SJCRH30 (cell line): ENCODE results near the gene NSD2. TPM values are rescaled to one million over a fixed set of nuclear protein-coding genes. Genes with fewer than 3 reads are reported as not detected.

Source experiments
- DNase-seq, 2 experiments: peaks; one replicate each; pipeline ENCODE4 v3.0.0-alpha.2; 2015 to 2020
- H3K27ac ChIP-seq: fragments of 250-450 bp; sonication (Bioruptor Pico); 2 replicates; pipeline ENCODE4 v1.5.1; 2020; ENCODE audit warnings: mild to moderate bottlenecking, moderate library complexity
- H3K27me3 ChIP-seq: fragments of 250-450 bp; sonication (Bioruptor Pico); 2 replicates; pipeline ENCODE4 v1.5.1; 2020; ENCODE audit warnings: mild to moderate bottlenecking, moderate library complexity
- H3K36me3 ChIP-seq: fragments of 250-450 bp; sonication (Bioruptor Pico); 2 replicates; pipeline ENCODE4 v1.5.1; 2020; ENCODE audit warnings: mild to moderate bottlenecking, moderate library complexity
- H3K4me1 ChIP-seq: fragments of 250-450 bp; sonication (Bioruptor Pico); 2 replicates; pipeline ENCODE4 v1.5.1; 2020; ENCODE audit warnings: mild to moderate bottlenecking, moderate library complexity
- H3K4me3 ChIP-seq: fragments of 250-450 bp; sonication (Bioruptor Pico); 2 replicates; pipeline ENCODE4 v1.5.1; 2020; ENCODE audit warnings: mild to moderate bottlenecking, moderate library complexity
- H3K9me3 ChIP-seq: fragments of 250-450 bp; sonication (Bioruptor Pico); replicated peaks from 2 replicates; pipeline ENCODE4 v1.5.1; 2020; ENCODE audit warnings: mild to moderate bottlenecking, moderate library complexity
- total RNA-seq: library from RNA; depleted of rRNA; stranded (reverse); fragments of >200 nt; shearing (Covaris generic); gene quantifications from 2 replicates; pipeline ENCODE4 v1.2.3, GENCODE V29; 2014

NSD2 gene
- total RNA-seq, 1 experiment from 2014 or later, result 138 TPM

GRCh38 chr4:1948232-1948631 is 77.0 kb downstream of the NSD2 start:
- no peaks in the 10 kb centered on the region for H3K4me1 ChIP-seq
- no peak for DNase-seq
- H3K27ac ChIP-seq, result no peak overlapping the region
- H3K9me3 ChIP-seq, result no peaks in the 10 kb centered on the region
- H3K27me3 ChIP-seq, result no peaks in the 10 kb centered on the region
- peaks cover 47% of the 10 kb centered on the region for H3K36me3 ChIP-seq
- no peak overlapping the region for H3K4me3 ChIP-seq

GRCh38 chr4:1948892-1949436 is 77.8 kb downstream of the NSD2 start:
- no peak overlapping the region for H3K4me3 ChIP-seq
- no peaks in the 10 kb centered on the region for H3K9me3 ChIP-seq
- no peaks in the 10 kb centered on the region for H3K4me1 ChIP-seq
- H3K27me3 ChIP-seq, result no peaks in the 10 kb centered on the region
- no peak for DNase-seq
- peaks cover 49% of the 10 kb centered on the region for H3K36me3 ChIP-seq
- H3K27ac ChIP-seq, result no peak overlapping the region

- peaks cover 54% of the 10 kb centered on the region for H3K36me3 ChIP-seq
Observed at GRCh38 chr4:1950369-1950768, 79.2 kb downstream of the NSD2 start.

GRCh38 chr4:1952058-1952700 is 81.0 kb downstream of the NSD2 start:
- DNase-seq, result no peak
- H3K4me3 ChIP-seq, result no peak overlapping the region
- H3K9me3 ChIP-seq, result no peaks in the 10 kb centered on the region
- H3K27ac ChIP-seq, result no peak overlapping the region
- H3K27me3 ChIP-seq, result no peaks in the 10 kb centered on the region
- no peaks in the 10 kb centered on the region for H3K4me1 ChIP-seq
- H3K36me3 ChIP-seq, result peaks cover 59% of the 10 kb centered on the region

More at GRCh38 chr4:1950369-1950768, 79.2 kb downstream of the NSD2 start:
- Histone ChIP-seq H3K27me3 (no peaks in the 10 kb centered on the region), H3K4me1 (no peaks in the 10 kb centered on the region), H3K9me3 (no peaks in the 10 kb centered on the region), H3K27ac (no peak overlapping the region), H3K4me3 (no peak overlapping the region)
- no peak for DNase-seq

- DNase-seq, result no peak
- H3K4me1 ChIP-seq, result no peaks in the 10 kb centered on the region
- no peak overlapping the region for H3K4me3 ChIP-seq
- H3K27ac ChIP-seq, result no peak overlapping the region
- no peaks in the 10 kb centered on the region for H3K27me3 ChIP-seq
- H3K36me3 ChIP-seq, result peaks cover 63% of the 10 kb centered on the region
- H3K9me3 ChIP-seq, result no peaks in the 10 kb centered on the region
Observed at GRCh38 chr4:1952719-1953118, 81.5 kb downstream of the NSD2 start.

- H3K27ac ChIP-seq, result no peak overlapping the region
- peaks cover 66% of the 10 kb centered on the region for H3K36me3 ChIP-seq
- H3K27me3 ChIP-seq, result no peaks in the 10 kb centered on the region
- no peak for DNase-seq
- H3K9me3 ChIP-seq, result no peaks in the 10 kb centered on the region
- no peak overlapping the region for H3K4me3 ChIP-seq
- H3K4me1 ChIP-seq, result no peaks in the 10 kb centered on the region
Observed at GRCh38 chr4:1953335-1953734, 82.1 kb downstream of the NSD2 start.

GRCh38 chr4:1956631-1957030 is 85.4 kb downstream of the NSD2 start:
- DNase-seq, result no peak
- Histone ChIP-seq H3K36me3 (peaks cover 83% of the 10 kb centered on the region), H3K27ac (no peak overlapping the region), H3K4me1 (no peaks in the 10 kb centered on the region), H3K9me3 (no peaks in the 10 kb centered on the region), H3K4me3 (no peak overlapping the region), H3K27me3 (no peaks in the 10 kb centered on the region)

GRCh38 chr4:1958276-1959103 is 87.3 kb downstream of the NSD2 start:
- Histone ChIP-seq H3K36me3 (peaks cover 86% of the 10 kb centered on the region), H3K9me3 (no peaks in the 10 kb centered on the region), H3K4me1 (no peaks in the 10 kb centered on the region), H3K27ac (no peak overlapping the region), H3K27me3 (no peaks in the 10 kb centered on the region), H3K4me3 (no peak overlapping the region)
- DNase-seq, result no peak

GRCh38 chr4:1959104-1959384 is 87.9 kb downstream of the NSD2 start:
- H3K9me3 ChIP-seq, result no peaks in the 10 kb centered on the region
- H3K36me3 ChIP-seq, result peaks cover 88% of the 10 kb centered on the region
- H3K4me3 ChIP-seq, result no peak overlapping the region
- DNase-seq, result no peak
- no peaks in the 10 kb centered on the region for H3K4me1 ChIP-seq
- no peak overlapping the region for H3K27ac ChIP-seq
- H3K27me3 ChIP-seq, result no peaks in the 10 kb centered on the region

- Histone ChIP-seq H3K4me1 (no peaks in the 10 kb centered on the region), H3K4me3 (no peak overlapping the region)
- no peak for DNase-seq
Observed at GRCh38 chr4:1960170-1960825, 89.1 kb downstream of the NSD2 start.

GRCh38 chr4:1961038-1961437 is 89.8 kb downstream of the NSD2 start:
- H3K4me3 ChIP-seq, result no peak overlapping the region
- no peaks in the 10 kb centered on the region for H3K4me1 ChIP-seq
- DNase-seq, result no peak
- H3K27me3 ChIP-seq, result no peaks in the 10 kb centered on the region
- H3K36me3 ChIP-seq, result peaks cover 87% of the 10 kb centered on the region
- no peak overlapping the region for H3K27ac ChIP-seq
- no peaks in the 10 kb centered on the region for H3K9me3 ChIP-seq

More at GRCh38 chr4:1960170-1960825, 89.1 kb downstream of the NSD2 start:
- peaks cover 89% of the 10 kb centered on the region for H3K36me3 ChIP-seq
- H3K27ac ChIP-seq, result no peak overlapping the region
- no peaks in the 10 kb centered on the region for H3K9me3 ChIP-seq
- H3K27me3 ChIP-seq, result no peaks in the 10 kb centered on the region

GRCh38 chr4:1961563-1961962 is 90.4 kb downstream of the NSD2 start:
- peaks cover 82% of the 10 kb centered on the region for H3K36me3 ChIP-seq
- DNase-seq, result no peak
- H3K27me3 ChIP-seq, result no peaks in the 10 kb centered on the region
- no peaks in the 10 kb centered on the region for H3K4me1 ChIP-seq
- no peaks in the 10 kb centered on the region for H3K9me3 ChIP-seq
- H3K4me3 ChIP-seq, result no peak overlapping the region
- H3K27ac ChIP-seq, result no peak overlapping the region

GRCh38 chr4:1962980-1963379 is 91.8 kb downstream of the NSD2 start:
- Histone ChIP-seq H3K27ac (no peak overlapping the region), H3K27me3 (no peaks in the 10 kb centered on the region), H3K4me3 (no peak overlapping the region), H3K4me1 (no peaks in the 10 kb centered on the region), H3K9me3 (no peaks in the 10 kb centered on the region), H3K36me3 (peaks cover 73% of the 10 kb centered on the region)
- DNase-seq, result no peak

- Histone ChIP-seq H3K9me3 (no peaks in the 10 kb centered on the region), H3K27me3 (no peaks in the 10 kb centered on the region), H3K4me1 (no peaks in the 10 kb centered on the region), H3K27ac (no peak overlapping the region), H3K36me3 (peaks cover 68% of the 10 kb centered on the region), H3K4me3 (no peak overlapping the region)
- no peak for DNase-seq
Observed at GRCh38 chr4:1964443-1964842, 93.2 kb downstream of the NSD2 start.

GRCh38 chr4:1964971-1965370 is 93.8 kb downstream of the NSD2 start:
- H3K4me1 ChIP-seq, result no peaks in the 10 kb centered on the region
- no peak for DNase-seq
- no peak overlapping the region for H3K27ac ChIP-seq
- no peaks in the 10 kb centered on the region for H3K27me3 ChIP-seq
- no peak overlapping the region for H3K4me3 ChIP-seq
- H3K9me3 ChIP-seq, result no peaks in the 10 kb centered on the region
- H3K36me3 ChIP-seq, result peaks cover 64% of the 10 kb centered on the region
